ENCODE results near the gene ARHGAP26.

DNA sequence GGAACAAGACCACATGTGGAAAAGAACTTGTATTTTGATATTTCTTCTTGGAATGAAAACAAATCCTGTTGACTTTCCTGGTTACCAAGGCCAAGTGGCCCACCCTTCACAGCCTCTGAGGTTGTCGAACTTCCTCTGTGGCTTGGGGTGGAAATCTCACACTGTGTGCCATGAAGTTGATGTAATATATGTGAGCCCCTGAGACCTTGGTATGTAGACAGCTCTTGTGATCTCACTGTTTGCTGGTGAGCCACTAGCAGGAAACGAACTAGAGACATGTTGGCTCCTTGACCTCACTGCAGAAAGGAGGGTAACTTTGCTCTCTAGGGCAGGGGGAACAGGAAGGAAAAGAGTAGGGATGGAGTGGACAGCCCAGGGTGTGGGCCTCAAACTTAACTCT lies 159.4 kb downstream of the ARHGAP26 start:
- TF ChIP-seq, protein P1, sequence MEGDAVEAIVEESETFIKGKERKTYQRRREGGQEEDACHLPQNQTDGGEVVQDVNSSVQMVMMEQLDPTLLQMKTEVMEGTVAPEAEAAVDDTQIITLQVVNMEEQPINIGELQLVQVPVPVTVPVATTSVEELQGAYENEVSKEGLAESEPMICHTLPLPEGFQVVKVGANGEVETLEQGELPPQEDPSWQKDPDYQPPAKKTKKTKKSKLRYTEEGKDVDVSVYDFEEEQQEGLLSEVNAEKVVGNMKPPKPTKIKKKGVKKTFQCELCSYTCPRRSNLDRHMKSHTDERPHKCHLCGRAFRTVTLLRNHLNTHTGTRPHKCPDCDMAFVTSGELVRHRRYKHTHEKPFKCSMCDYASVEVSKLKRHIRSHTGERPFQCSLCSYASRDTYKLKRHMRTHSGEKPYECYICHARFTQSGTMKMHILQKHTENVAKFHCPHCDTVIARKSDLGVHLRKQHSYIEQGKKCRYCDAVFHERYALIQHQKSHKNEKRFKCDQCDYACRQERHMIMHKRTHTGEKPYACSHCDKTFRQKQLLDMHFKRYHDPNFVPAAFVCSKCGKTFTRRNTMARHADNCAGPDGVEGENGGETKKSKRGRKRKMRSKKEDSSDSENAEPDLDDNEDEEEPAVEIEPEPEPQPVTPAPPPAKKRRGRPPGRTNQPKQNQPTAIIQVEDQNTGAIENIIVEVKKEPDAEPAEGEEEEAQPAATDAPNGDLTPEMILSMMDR (IDR thresholded peaks at IDR 0.05), result no peak
- TF ChIP-seq POLR2A (IDR thresholded peaks at IDR 0.05), result no peak
